Fibroblast of pulmonary artery (primary cell): ENCODE data around the gene COA4.

ENCODE experiments used
- DNase-seq: peaks from one replicate; pipeline ENCODE4 v3.0.0-alpha.2; 2010; ENCODE audit warnings: low read depth
- H3K4me3 ChIP-seq: replicated peaks from 2 replicates; pipeline ENCODE4 v1.5.1; 2011; ENCODE audit warnings: low read depth, mild to moderate bottlenecking, control low read depth, low read length, moderate library complexity
- CTCF ChIP-seq: IDR thresholded peaks from 2 replicates; pipeline ENCODE4 v1.5.1; 2011; ENCODE audit warnings: mild to moderate bottlenecking, control low read depth, low read length, inconsistent platforms; ENCODE audit errors: missing control alignments

COA4 gene

DNA sequence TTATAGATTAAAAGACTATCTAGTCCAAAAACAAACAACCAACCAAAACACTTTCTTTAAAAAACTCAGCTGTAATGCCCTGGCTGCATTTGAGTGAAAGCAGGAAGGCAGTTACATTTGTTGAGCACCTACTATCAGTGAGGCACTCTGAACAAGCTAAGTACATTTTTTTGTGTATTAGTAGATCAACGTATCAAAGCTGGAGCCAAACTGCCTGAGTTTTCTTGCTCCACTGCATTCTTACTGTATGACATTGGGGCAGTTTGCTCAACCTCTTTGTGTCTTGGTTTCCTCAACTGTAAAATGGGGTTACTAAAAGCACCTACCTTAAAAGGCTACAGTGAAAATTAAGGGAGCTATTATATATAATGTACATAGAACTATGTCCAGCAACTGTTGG is 22.0 kb downstream of the COA4 start:
- DNase-seq: peak; percentile 43
- TF ChIP-seq CTCF: no peak
- no peak overlapping the region for H3K4me3 ChIP-seq

DNA sequence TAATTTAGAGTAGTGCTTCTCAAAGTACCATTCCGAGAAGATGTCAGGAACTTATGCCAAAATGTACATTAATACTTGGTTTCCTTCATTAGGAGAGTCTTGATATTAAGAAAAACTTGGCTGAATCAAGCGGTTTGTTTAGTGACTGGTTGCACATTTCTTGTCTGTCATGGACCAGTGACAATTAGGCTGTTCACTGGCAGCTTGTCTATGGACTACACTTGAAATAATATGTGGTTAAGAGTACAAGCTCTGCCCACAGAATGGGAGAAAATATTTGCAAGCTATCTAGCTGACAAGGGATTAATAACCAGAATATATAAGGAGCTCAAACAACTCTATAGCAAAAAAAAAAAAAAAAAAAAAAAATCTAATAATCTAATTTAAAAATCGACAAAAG is 24.6 kb downstream of the COA4 start:
- no peak for TF ChIP-seq CTCF
- no peak overlapping the region for H3K4me3 ChIP-seq
- no peak for DNase-seq

DNA sequence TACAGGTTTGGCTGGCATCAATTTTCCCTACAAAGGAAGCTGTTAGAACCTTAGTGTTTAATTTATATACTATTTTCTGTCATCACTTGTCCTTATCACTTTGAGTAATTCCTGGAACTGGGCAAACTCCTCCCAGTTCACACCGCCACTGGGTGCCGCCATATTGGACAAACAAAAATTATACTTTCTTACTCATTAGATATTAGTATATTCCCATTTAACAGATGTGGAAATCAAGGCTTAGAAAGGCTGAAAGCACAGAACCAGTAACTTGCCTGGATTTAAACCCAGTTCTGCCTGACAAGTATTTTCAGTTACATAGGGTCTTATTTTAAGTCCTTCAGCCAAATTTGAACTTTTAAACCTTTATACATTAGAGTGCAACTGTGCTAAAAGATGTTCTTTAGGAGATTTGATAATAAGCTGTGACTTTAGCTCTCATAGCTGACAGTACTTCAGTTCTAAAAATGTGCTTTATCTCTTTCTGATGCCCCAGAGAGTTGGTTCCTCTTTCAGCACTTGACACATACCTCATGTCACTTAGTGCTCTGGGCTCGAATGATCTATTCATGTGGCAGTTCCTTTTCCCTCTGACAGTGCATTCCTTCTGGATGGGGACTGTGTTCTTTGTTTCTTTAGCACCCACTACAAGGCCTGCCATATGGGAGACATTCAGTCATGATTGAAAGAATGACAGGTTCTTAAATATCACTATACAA is 25.4 kb downstream of the COA4 start:
- H3K4me3 ChIP-seq: no peak overlapping the region
- DNase-seq: no peak
- no peak for TF ChIP-seq CTCF

GRCh38 chr11:73839123-73839457 is 37.6 kb downstream of the COA4 start:
- no peak for TF ChIP-seq CTCF
- no peak for DNase-seq

DNA sequence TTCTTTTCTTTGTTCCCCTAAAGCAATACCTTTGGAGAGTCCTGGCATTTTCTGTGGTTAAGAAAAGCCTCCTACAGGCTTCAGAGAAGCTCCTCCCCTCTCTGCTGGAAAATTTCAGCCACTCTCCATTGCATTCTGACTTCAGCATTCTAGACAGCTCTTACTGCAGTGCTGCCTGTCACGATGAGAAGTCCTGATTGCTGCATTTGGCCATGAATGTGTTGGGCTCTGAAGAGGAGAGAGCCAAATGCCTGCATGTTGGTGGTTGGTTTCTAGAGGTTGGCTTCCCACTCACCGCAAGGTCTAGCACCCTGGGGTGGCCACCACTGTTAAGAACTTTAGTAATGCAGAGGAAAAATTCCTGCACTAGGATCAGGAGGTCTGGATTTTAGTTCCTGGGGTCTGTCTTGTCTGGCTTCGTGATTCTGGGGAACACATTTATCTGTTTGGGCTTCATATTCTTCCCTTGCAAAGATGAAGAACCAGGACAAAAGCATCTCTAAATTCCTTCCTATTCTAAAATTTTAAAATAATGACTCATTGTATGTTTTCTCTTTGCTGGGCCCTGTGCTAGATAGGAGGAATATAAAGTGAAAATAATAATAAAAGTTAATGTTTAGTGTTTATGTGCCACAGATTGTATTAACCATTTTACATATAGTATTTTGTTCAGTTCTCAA is 38.1 kb downstream of the COA4 start:
- peak; percentile 47 for DNase-seq
- TF ChIP-seq CTCF: no peak
- H3K4me3 ChIP-seq: no peak overlapping the region

More at GRCh38 chr11:73839123-73839457, 37.6 kb downstream of the COA4 start:
- no peak overlapping the region for H3K4me3 ChIP-seq

GRCh38 chr11:73833067-73833466 is 43.6 kb downstream of the COA4 start:
- no peak for TF ChIP-seq CTCF
- DNase-seq: no peak
- H3K4me3 ChIP-seq: no peak overlapping the region

GRCh38 chr11:73830261-73830660 is 46.4 kb downstream of the COA4 start:
- no peak overlapping the region for H3K4me3 ChIP-seq
- TF ChIP-seq CTCF: no peak
- DNase-seq: no peak
